ENCODE data around the gene TECPR2. TPM values are rescaled to one million over a fixed set of nuclear protein-coding genes. Genes with fewer than 3 reads are reported as not detected.
"Not testable (repeated sequence)": the region's sequence is repeated elsewhere in the genome, so short reads cannot be mapped to it uniquely, and the experiment has no call there.

Gene TECPR2
- total RNA-seq, 1 experiment from 2014 or later, result 29.7 TPM

GRCh38 chr14:102516531-102517391, 154.0 kb downstream of the TECPR2 start:
- Histone ChIP-seq H3K4me2 (peak overlapping the region; percentile 98), H2AFZ (peak overlapping the region; percentile 93), H3K36me3 (ENCODE audit: low read depth) (no peaks in the 10 kb centered on the region), H3K79me2 (ENCODE audit: low read depth) (no peaks in the 10 kb centered on the region), H3K4me3 (peak overlapping the region; percentile 73), H3K27me3 (ENCODE audit: insufficient read depth, low read depth) (no peaks in the 10 kb centered on the region), H3F3A (ENCODE audit: insufficient read depth, low read depth) (peaks cover 16% of the 10 kb centered on the region; the same call in 1 of the 2 replicates), H3K9me2 (ENCODE audit: insufficient read depth) (no peaks in the 10 kb centered on the region), H4K20me1 (ENCODE audit: insufficient read depth) (no peaks in the 10 kb centered on the region), H3K9me3 (ENCODE audit: insufficient read depth, low read depth) (no peaks in the 10 kb centered on the region), H3K4me1 (replicated peaks; ENCODE audit: insufficient read depth) (peaks cover 7% of the 10 kb centered on the region), H3K27ac (no peak overlapping the region)
- peak; percentile 55 to 72 for DNase-seq
- intact Hi-C loops (cut with micrococcal nuclease; ENCODE audit: unreplicated experiment), result loop anchor here (1.0 to 10.0 kb wide), 4 partner anchors 78 to 851 kb away; partner anchors contain the start of genes CINP, DYNC1H1 and TECPR2
- ChIA-PET POLR2A (ENCODE audit: unreplicated experiment) (no interaction called here), CTCF (interaction anchor here (0.6 to 1.4 kb wide), 8 partner anchors 22 to 1037 kb away, joined by 3 to 16 read pairs (median 4); no protein-coding TSS in a partner anchor)
- no TSS peak for BruUV-seq (replicated peaks)
- TF ChIP-seq CTCF (conservative IDR thresholded peaks at IDR 0.05) (peak; percentile 89), EZH2 (IDR thresholded peaks at IDR 0.05; ENCODE audit: low read depth) (no peak)

- Histone ChIP-seq H3K9me2 (ENCODE audit: insufficient read depth) (no peaks in the 10 kb centered on the region), H3K36me3 (ENCODE audit: low read depth) (no peaks in the 10 kb centered on the region), H3K79me2 (ENCODE audit: low read depth) (no peaks in the 10 kb centered on the region), H4K20me1 (ENCODE audit: insufficient read depth) (no peaks in the 10 kb centered on the region), H3K4me3 (peak overlapping the region; percentile 73; the same call in 1 of the 2 replicates), H3K4me2 (peak overlapping the region; percentile 98), H3K4me1 (replicated peaks; ENCODE audit: insufficient read depth) (0 out of 2 replicates have a peak, but pooled peaks cover 5% of the 10 kb centered on the region), H3K27me3 (ENCODE audit: insufficient read depth, low read depth) (no peaks in the 10 kb centered on the region), H3K27ac (no peak overlapping the region), H3K9me3 (ENCODE audit: insufficient read depth, low read depth) (no peaks in the 10 kb centered on the region), H3F3A (ENCODE audit: insufficient read depth, low read depth) (peaks cover 14% of the 10 kb centered on the region; the same call in 1 of the 2 replicates), H2AFZ (peak overlapping the region; percentile 93; the same call in 1 of the 2 replicates)
- POLR2A ChIA-PET (ENCODE audit: unreplicated experiment), result no interaction called here
- CTCF ChIA-PET, result interaction anchor here (0.6 kb wide), 1 partner anchor 9 kb away, joined by 3 read pairs; no protein-coding TSS in a partner anchor
- intact Hi-C loops (cut with micrococcal nuclease; ENCODE audit: unreplicated experiment), result loop anchor here (5.0 to 10.0 kb wide), 2 partner anchors 155 to 553 kb away; partner anchors contain the start of genes CINP, DYNC1H1 and TECPR2
- no peak for TF ChIP-seq EZH2 (IDR thresholded peaks at IDR 0.05; ENCODE audit: low read depth)
- TF ChIP-seq CTCF (conservative IDR thresholded peaks at IDR 0.05), result no peak
- DNase-seq, result no peak
- BruUV-seq (replicated peaks), result no TSS peak
Observed at GRCh38 chr14:102517392-102518062, 154.8 kb downstream of the TECPR2 start.

GRCh38 chr14:102518063-102518648, 155.4 kb downstream of the TECPR2 start:
- intact Hi-C loops (cut with micrococcal nuclease; ENCODE audit: unreplicated experiment), result loop anchor here (5.0 to 10.0 kb wide), 2 partner anchors 156 to 553 kb away; partner anchors contain the start of genes CINP, DYNC1H1 and TECPR2
- H3F3A ChIP-seq (ENCODE audit: insufficient read depth, low read depth), result peaks cover 14% of the 10 kb centered on the region; the same call in 1 of the 2 replicates
- no peak for TF ChIP-seq EZH2 (IDR thresholded peaks at IDR 0.05; ENCODE audit: low read depth)
- TF ChIP-seq CTCF (conservative IDR thresholded peaks at IDR 0.05), result no peak
- no peak overlapping the region for H3K4me3 ChIP-seq
- no peaks in the 10 kb centered on the region for H4K20me1 ChIP-seq (ENCODE audit: insufficient read depth)
- no peak for DNase-seq
- H3K79me2 ChIP-seq (ENCODE audit: low read depth), result no peaks in the 10 kb centered on the region
- no peak overlapping the region for H3K27ac ChIP-seq
- ChIA-PET POLR2A (ENCODE audit: unreplicated experiment) (interaction anchor here (0.5 kb wide), 1 partner anchor 96 kb away, joined by 3 read pairs; no protein-coding TSS in a partner anchor), CTCF (interaction anchor here (0.6 kb wide), 2 partner anchors 10 kb away, joined by 3 read pairs; no protein-coding TSS in a partner anchor)
- BruUV-seq (replicated peaks), result no TSS peak
- no peaks in the 10 kb centered on the region for H3K9me2 ChIP-seq (ENCODE audit: insufficient read depth)
- no peak overlapping the region for H3K4me2 ChIP-seq
- 0 out of 2 replicates have a peak, but pooled peaks cover 5% of the 10 kb centered on the region for H3K4me1 ChIP-seq (replicated peaks; ENCODE audit: insufficient read depth)
- no peak overlapping the region for H2AFZ ChIP-seq
- H3K36me3 ChIP-seq (ENCODE audit: low read depth), result no peaks in the 10 kb centered on the region
- H3K9me3 ChIP-seq (ENCODE audit: insufficient read depth, low read depth), result no peaks in the 10 kb centered on the region
- H3K27me3 ChIP-seq (ENCODE audit: insufficient read depth, low read depth), result no peaks in the 10 kb centered on the region

- DNase-seq; POLR2A ChIA-PET (ENCODE audit: unreplicated experiment); H3K27me3 ChIP-seq (ENCODE audit: insufficient read depth, low read depth); H3K4me3 ChIP-seq; CTCF ChIA-PET; H3K9me2 ChIP-seq (ENCODE audit: insufficient read depth); H3K4me2 ChIP-seq; H3K79me2 ChIP-seq (ENCODE audit: low read depth); H3K36me3 ChIP-seq (ENCODE audit: low read depth); BruUV-seq (replicated peaks); H4K20me1 ChIP-seq (ENCODE audit: insufficient read depth); H3K9me3 ChIP-seq (ENCODE audit: insufficient read depth, low read depth); H2AFZ ChIP-seq; H3K27ac ChIP-seq: not testable (repeated sequence)
- Histone ChIP-seq H3K4me1 (replicated peaks; ENCODE audit: insufficient read depth) (peaks cover 12% of the 10 kb centered on the region), H3F3A (ENCODE audit: insufficient read depth, low read depth) (peaks cover 14% of the 10 kb centered on the region; the same call in 1 of the 2 replicates)
- intact Hi-C loops (cut with micrococcal nuclease; ENCODE audit: unreplicated experiment), result loop anchor here (5.0 to 10.0 kb wide), 5 partner anchors 157 to 1025 kb away; partner anchors contain the start of genes CINP, DYNC1H1 and TECPR2
Observed at GRCh38 chr14:102519709-102520108, 157.0 kb downstream of the TECPR2 start.

Measured in PC-9 (cell line).